ENCODE results near the gene LRP6. TPM values are rescaled to one million over a fixed set of nuclear protein-coding genes. Genes with fewer than 3 reads are reported as not detected.

LRP6 gene
- total RNA-seq, 1 donor from 2014 or later = 1.4 TPM

DNA sequence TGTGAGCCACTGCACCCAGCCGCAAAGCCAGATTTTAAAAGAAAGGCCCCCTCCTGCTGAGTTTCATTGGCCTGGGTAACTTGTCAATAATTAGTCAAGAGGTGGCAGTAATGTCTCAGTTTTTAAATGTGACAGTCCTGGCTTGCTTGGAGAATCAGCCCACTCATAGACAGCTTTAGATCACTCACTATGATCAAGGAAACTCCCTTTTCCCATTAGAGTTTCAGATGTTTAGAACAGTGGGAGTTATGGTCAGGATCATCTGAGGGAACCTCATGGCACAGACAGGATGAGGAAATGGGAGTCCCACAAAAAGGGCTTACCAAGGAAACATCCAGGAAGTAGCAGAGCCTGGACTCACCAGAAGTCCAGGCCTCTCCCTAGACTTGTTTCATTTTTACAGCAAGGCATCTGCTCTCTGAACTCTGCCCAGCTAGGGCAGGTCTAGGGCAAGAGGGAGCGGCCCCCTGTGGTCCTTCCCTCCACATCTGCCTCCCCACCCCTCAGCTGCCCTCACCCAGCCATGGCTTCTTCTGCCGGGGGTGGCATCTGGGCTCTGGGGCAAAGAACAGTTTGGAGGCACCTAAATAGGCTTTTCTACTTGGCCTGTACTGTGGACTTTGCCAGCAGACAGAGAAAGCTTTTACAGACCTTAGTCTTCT is 184.9 kb downstream of the LRP6 start:
- no peak for ATAC-seq (ENCODE audit: low read depth)

GRCh38 chr12:12079291-12079690 is 187.6 kb downstream of the LRP6 start:
- no peak for TF ChIP-seq CTCF (IDR thresholded peaks at IDR 0.05)
- CTCF ChIA-PET = no interaction called here
- no peak for DNase-seq
- H3K4me1 Mint-ChIP-seq = no peaks in the 10 kb centered on the region
- peaks cover 7% of the 10 kb centered on the region for H3K27me3 Mint-ChIP-seq
- intact Hi-C loops (cut with micrococcal nuclease) = no loop called here
- POLR2A ChIA-PET = no interaction called here
- no peak for ATAC-seq (ENCODE audit: low read depth)
- H3K36me3 Mint-ChIP-seq (ENCODE audit: low read depth) = no peaks in the 10 kb centered on the region
- H3K27ac Mint-ChIP-seq = no peak overlapping the region
- H3K4me3 Mint-ChIP-seq = no peak overlapping the region
- H3K9me3 Mint-ChIP-seq = no peaks in the 10 kb centered on the region

More for the DNA sequence above, 184.9 kb downstream of the LRP6 start:
- ChIA-PET POLR2A (no interaction called here), CTCF (interaction anchor here (0.7 to 1.5 kb wide), 2 partner anchors 15 to 253 kb away, joined by 3 to 6 read pairs; no protein-coding TSS in a partner anchor)
- DNase-seq = no peak
- TF ChIP-seq CTCF (IDR thresholded peaks at IDR 0.05) = no peak
- Mint-ChIP-seq H3K36me3 (ENCODE audit: low read depth) (no peaks in the 10 kb centered on the region), H3K4me3 (no peak overlapping the region), H3K9me3 (no peaks in the 10 kb centered on the region), H3K27me3 (peaks cover 3% of the 10 kb centered on the region), H3K27ac (no peak overlapping the region), H3K4me1 (no peaks in the 10 kb centered on the region)
- intact Hi-C loops (cut with micrococcal nuclease) = no loop called here

DNA sequence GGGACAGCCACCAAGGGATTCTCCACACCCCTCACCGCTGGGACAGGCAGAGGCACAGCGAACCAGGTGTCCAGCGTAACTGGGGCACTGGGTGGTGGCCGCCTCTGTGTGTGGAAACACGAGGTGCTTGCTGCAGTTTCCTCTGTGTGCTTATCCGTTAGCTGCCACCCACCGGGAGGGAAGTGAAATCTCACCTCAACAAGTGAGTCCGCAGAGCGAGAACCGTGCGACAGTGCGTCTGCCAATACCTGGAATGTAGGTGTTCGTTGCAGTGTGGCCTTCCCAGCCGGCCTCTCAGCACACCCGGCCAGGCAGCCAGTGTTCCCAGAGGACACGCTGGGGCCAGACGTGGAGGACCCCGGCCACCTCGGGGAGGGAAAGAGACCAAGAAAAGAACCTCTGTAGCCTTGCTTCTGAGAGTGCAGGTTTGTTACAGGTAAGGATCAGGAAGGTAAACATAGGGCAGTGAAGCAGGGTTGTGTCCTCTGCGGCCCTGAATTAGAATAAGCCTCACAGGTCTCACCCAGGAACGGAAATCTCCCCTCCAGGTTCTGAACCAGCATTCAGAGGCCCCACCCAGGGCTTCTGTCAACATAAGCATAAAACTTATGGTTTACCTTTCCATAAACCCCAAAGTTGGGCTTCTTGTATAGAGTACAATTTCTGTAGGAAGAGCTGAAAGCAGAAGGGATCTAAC is 194.6 kb downstream of the LRP6 start:
- no peak for DNase-seq
- intact Hi-C loops (cut with micrococcal nuclease) = no loop called here
- Mint-ChIP-seq H3K4me1 (peaks cover 12% of the 10 kb centered on the region), H3K4me3 (no peak overlapping the region), H3K9me3 (no peaks in the 10 kb centered on the region), H3K27me3 (peaks cover 18% of the 10 kb centered on the region), H3K27ac (no peak overlapping the region), H3K36me3 (ENCODE audit: low read depth) (no peaks in the 10 kb centered on the region)
- TF ChIP-seq CTCF (IDR thresholded peaks at IDR 0.05) = no peak
- ChIA-PET CTCF (no interaction called here), POLR2A (no interaction called here)
- peak; percentile 31 for ATAC-seq (ENCODE audit: low read depth)

GRCh38 chr12:12070674-12071656 is 195.9 kb downstream of the LRP6 start, which contains the start of gene BCL2L14:
BCL2L14 (plus strand) TSS chr12:12070939; CDS start chr12:12079306, 8,367 bp downstream.
- H3K27ac Mint-ChIP-seq = no peak within 1 kb of the TSS
- H3K4me3 Mint-ChIP-seq = peak within 1 kb of the TSS; percentile 72
- intact Hi-C loops (cut with micrococcal nuclease) = no loop called here
- no peak for TF ChIP-seq CTCF (IDR thresholded peaks at IDR 0.05)
- CTCF ChIA-PET = no interaction called here
- POLR2A ChIA-PET = no interaction called here
- ATAC-seq (ENCODE audit: low read depth) = no peak
- H3K36me3 Mint-ChIP-seq (ENCODE audit: low read depth) = no peaks in the 10 kb centered on the region
- no peaks in the 10 kb centered on the region for H3K9me3 Mint-ChIP-seq
- H3K27me3 Mint-ChIP-seq = peaks cover 18% of the 10 kb centered on the region
- no peak for DNase-seq
- H3K4me1 Mint-ChIP-seq = peaks cover 12% of the 10 kb centered on the region

Data from activated B cell treated with CpG ODN at 0.5 μM for 24 hours (primary cell).